Fibroblast of pulmonary artery (primary cell): ENCODE results near the gene PLCE1.
"Not testable (repeated sequence)": the region's sequence is repeated elsewhere in the genome, so short reads cannot be mapped to it uniquely, and the experiment has no call there.

Experiments used
- DNase-seq: peaks from one replicate; pipeline ENCODE4 v3.0.0-alpha.2; 2010; ENCODE audit warnings: low read depth
- H3K4me3 ChIP-seq: replicated peaks from 2 replicates; pipeline ENCODE4 v1.5.1; 2011; ENCODE audit warnings: low read depth, mild to moderate bottlenecking, control low read depth, low read length, moderate library complexity
- CTCF ChIP-seq: IDR thresholded peaks from 2 replicates; pipeline ENCODE4 v1.5.1; 2011; ENCODE audit warnings: mild to moderate bottlenecking, control low read depth, low read length, inconsistent platforms; ENCODE audit errors: missing control alignments

PLCE1 gene

GRCh38 chr10:93968540-93968945 lies 25.2 kb upstream of the PLCE1 start:
- no peak for DNase-seq
- no peak for TF ChIP-seq CTCF
- no peak overlapping the region for H3K4me3 ChIP-seq

GRCh38 chr10:93970433-93971010 lies 23.2 kb upstream of the PLCE1 start:
- H3K4me3 ChIP-seq, DNase-seq: not testable (repeated sequence)

GRCh38 chr10:93973748-93974445 lies 19.8 kb upstream of the PLCE1 start:
- TF ChIP-seq CTCF, result no peak
- DNase-seq, result no peak
- H3K4me3 ChIP-seq, result no peak overlapping the region

GRCh38 chr10:93977442-93977841 lies 16.3 kb upstream of the PLCE1 start:
- no peak for TF ChIP-seq CTCF
- no peak overlapping the region for H3K4me3 ChIP-seq
- no peak for DNase-seq

DNA sequence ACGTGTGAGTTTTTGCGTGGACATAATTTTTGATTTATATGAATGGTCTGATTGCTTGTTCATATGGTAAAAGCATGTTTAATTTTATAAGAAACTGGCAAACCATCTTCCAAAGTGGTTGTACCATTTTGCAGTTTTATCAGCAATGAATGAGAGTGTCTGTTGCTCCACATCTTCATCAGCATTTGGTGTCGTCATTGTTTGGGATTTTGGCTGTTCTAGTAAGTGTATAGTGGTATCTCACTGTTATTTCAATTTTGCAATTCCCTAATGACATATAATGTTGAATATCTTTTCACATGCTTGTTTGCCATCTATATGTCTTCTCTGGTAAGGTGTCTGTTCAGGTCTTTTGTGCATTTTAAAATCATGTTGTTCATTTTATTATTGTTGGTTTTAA lies 13.2 kb upstream of the PLCE1 start:
- DNase-seq, result no peak
- no peak for TF ChIP-seq CTCF
- no peak overlapping the region for H3K4me3 ChIP-seq

- no peak overlapping the region for H3K4me3 ChIP-seq
- DNase-seq, result no peak
- no peak for TF ChIP-seq CTCF
Observed at GRCh38 chr10:93991114-93991513, 2.6 kb upstream of the PLCE1 start.

DNA sequence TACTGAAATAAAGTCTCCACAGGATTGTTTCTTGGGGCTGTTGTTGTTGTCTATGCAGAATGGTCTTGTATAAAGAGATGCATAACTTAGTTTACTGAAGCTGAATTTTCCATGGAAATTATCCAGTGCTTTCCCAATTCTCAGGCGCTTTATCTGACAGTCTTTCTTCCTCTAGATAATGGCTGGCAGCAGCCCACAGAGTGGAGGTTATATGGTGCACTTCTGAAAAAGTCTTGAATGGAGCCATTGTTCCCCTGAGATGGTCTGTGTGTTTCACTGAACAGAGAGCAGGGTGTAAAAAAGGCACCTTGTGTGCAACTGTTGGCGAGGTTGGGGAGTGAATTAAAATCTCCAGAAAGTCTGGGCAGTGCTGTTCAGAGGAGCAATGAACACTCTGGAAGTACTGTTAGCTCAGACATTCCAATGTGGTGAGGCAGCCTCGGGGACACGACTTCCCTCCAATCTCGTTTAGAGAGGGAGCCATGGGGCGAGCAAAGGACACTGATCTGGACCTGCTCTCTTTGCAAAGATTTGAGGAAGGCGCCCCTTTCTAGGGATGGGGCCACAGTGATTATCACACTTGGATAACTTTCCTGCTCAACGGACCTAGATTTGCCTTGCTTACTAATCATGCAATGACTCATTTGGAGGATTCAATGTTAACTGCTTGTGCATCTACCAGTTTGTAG lies 2.0 kb upstream of the PLCE1 start:
- DNase-seq, result peak; percentile 79
- no peak for TF ChIP-seq CTCF
- H3K4me3 ChIP-seq, result no peak overlapping the region
